Calu3 (cell line): ENCODE data around the gene VARS1. TPM values are rescaled to one million over a fixed set of nuclear protein-coding genes. Genes with fewer than 3 reads are reported as not detected.
A peak's percentile ranks its signal among the peaks of the same experiment; 100 is the strongest.

ENCODE experiments used
- BruUV-seq: library from RNA; stranded (reverse); fragments of 400-500 nt; replicated peaks from 2 replicates; lab custom pipeline; 2021; lab: Mats Ljungman, UMichigan
- CTCF ChIA-PET: fragments of 300-600 bp; sonication (Branson Sonifier 250); formaldehyde crosslinking; loops from one replicate; lab custom pipeline; 2022; ENCODE audit warnings: antibody characterized with exemption; lab: Charles Lee
- DNase-seq: peaks from one replicate; pipeline ENCODE4 v3.0.0; 2022
- H3K27ac Mint-ChIP-seq: one replicate; pipeline ENCODE4 v1.8.0; 2022; ENCODE audit warnings: mixed read lengths; ENCODE audit not compliant: unreplicated experiment
- H3K27me3 Mint-ChIP-seq: one replicate; pipeline ENCODE4 v1.8.0; 2022; ENCODE audit warnings: mixed read lengths; ENCODE audit not compliant: unreplicated experiment
- H3K36me3 Mint-ChIP-seq: one replicate; pipeline ENCODE4 v1.8.0; 2022; ENCODE audit warnings: mild to moderate bottlenecking, moderate library complexity, mixed read lengths; ENCODE audit not compliant: insufficient read depth, unreplicated experiment
- H3K4me1 Mint-ChIP-seq: one replicate; pipeline ENCODE4 v1.8.0; 2022; ENCODE audit warnings: mild to moderate bottlenecking, low read depth, mixed read lengths; ENCODE audit not compliant: unreplicated experiment
- H3K4me3 Mint-ChIP-seq: one replicate; pipeline ENCODE4 v1.8.0; 2022; ENCODE audit warnings: mild to moderate bottlenecking, low read depth, moderate library complexity, mixed read lengths; ENCODE audit not compliant: unreplicated experiment
- H3K9me3 Mint-ChIP-seq: one replicate; pipeline ENCODE4 v1.8.0; 2022; ENCODE audit warnings: low read depth, mixed read lengths; ENCODE audit not compliant: unreplicated experiment
- CTCF ChIP-seq: fragments of 200-600 bp; IDR thresholded peaks from one replicate; pipeline ENCODE4 v1.8.0; 2022; ENCODE audit warnings: antibody characterized with exemption; ENCODE audit not compliant: unreplicated experiment
- intact Hi-C: fragments of 100-400 bp; cut with micrococcal nuclease; formaldehyde crosslinking; loops from one replicate; pipeline ENCODE4 v1.10.0; 2022; ENCODE audit not compliant: unreplicated experiment
- total RNA-seq: library from RNA; stranded (reverse); gene quantifications from 2 replicates; pipeline ENCODE4 v1.2.3, GENCODE V29; 2022

Gene VARS1
- total RNA-seq, 1 experiment from 2014 or later: 316 TPM

DNA sequence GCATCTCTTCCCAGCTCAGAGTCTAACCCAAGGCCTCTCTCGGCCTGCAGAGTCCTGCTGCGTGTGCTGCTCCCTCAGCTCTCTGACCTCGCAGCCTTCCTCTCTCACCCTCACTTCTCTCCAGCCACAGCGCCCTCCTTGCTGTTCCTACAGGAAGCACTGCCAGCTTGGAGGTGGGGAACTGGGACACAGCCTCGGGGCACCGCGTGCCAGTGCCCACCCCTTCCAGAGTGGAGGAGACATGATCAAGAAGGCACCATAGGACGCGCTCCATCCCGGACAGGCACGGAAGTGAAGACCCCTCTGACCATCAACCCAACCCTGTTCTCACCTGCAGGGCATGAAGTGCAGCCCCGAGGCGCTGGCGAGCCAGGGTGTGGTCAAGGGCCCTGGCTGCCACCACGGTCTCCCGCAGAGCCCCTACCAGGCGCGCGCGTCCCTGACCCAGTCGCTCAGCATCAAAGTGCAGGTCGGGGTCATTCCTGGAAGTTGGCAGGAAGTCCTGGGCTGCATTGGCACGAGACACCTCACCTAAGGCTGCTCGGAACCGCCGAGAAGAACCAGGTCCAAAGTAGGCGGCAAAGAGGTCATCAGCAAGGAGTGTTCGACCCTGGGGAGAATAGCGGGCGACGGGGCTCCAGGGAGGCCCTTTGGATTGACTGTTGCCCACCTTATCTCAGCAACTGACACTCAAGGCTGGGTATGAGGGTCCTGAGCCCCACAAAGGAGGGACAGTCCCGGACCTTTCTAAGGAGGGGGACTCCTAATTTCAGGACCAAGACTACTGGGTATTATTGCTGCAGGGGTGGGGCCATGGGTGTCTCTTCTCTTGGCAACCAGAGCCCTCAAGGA lies 19.7 kb downstream of the VARS1 start:
- H3K9me3 Mint-ChIP-seq: no peaks in the 10 kb centered on the region
- intact Hi-C loops: loop anchor here (2.0 to 10.0 kb wide), 4 partner anchors 46 to 169 kb away; partner anchors contain the start of genes CFB and NEU1
- peaks cover 70% of the 10 kb centered on the region for H3K36me3 Mint-ChIP-seq
- no peak for TF ChIP-seq CTCF
- H3K4me1 Mint-ChIP-seq: peaks cover 43% of the 10 kb centered on the region
- TSS peak; percentile 55 for BruUV-seq
- H3K27me3 Mint-ChIP-seq: no peaks in the 10 kb centered on the region
- DNase-seq: peak; percentile 63
- CTCF ChIA-PET: interaction anchor here (0.6 to 4.0 kb wide), 24 partner anchors 12 to 455 kb away, joined by 3 to 51 read pairs (median 7); partner anchors contain the start of genes CFB, HSPA1B, LSM2 and LY6G5C
- peak overlapping the region; percentile 94 for H3K27ac Mint-ChIP-seq
- H3K4me3 Mint-ChIP-seq: peak overlapping the region; percentile 65

GRCh38 chr6:31775184-31775583 lies 20.4 kb downstream of the VARS1 start:
- peak; percentile 85 for DNase-seq
- intact Hi-C loops: loop anchor here (2.0 to 10.0 kb wide), 4 partner anchors 47 to 170 kb away; partner anchors contain the start of genes CFB and NEU1
- H3K4me3 Mint-ChIP-seq: peak overlapping the region; percentile 65
- TF ChIP-seq CTCF: peak; percentile 13
- H3K9me3 Mint-ChIP-seq: no peaks in the 10 kb centered on the region
- no TSS peak for BruUV-seq
- H3K27me3 Mint-ChIP-seq: no peaks in the 10 kb centered on the region
- H3K36me3 Mint-ChIP-seq: peaks cover 63% of the 10 kb centered on the region
- peaks cover 43% of the 10 kb centered on the region for H3K4me1 Mint-ChIP-seq
- CTCF ChIA-PET: interaction anchor here (0.6 to 4.0 kb wide), 23 partner anchors 9 to 454 kb away, joined by 3 to 51 read pairs (median 5); partner anchors contain the start of genes HSPA1B, LSM2, LY6G5C and LY6G6F
- H3K27ac Mint-ChIP-seq: peak overlapping the region; percentile 94

GRCh38 chr6:31771992-31772358 lies 23.6 kb downstream of the VARS1 start:
- CTCF ChIA-PET: interaction anchor here (0.9 to 4.0 kb wide), 8 partner anchors 19 to 225 kb away, joined by 3 to 51 read pairs (median 8); partner anchors contain the start of genes DDAH2, HSPA1A, HSPA1B and HSPA1L
- intact Hi-C loops: loop anchor here (10.0 kb wide), 1 partner anchor 173 kb away; the partner anchor contains the start of gene CFB
- Mint-ChIP-seq H3K4me3 (no peak overlapping the region), H3K9me3 (no peaks in the 10 kb centered on the region), H3K36me3 (peaks cover 32% of the 10 kb centered on the region), H3K27me3 (no peaks in the 10 kb centered on the region), H3K27ac (no peak overlapping the region), H3K4me1 (peaks cover 42% of the 10 kb centered on the region)
- TF ChIP-seq CTCF: no peak
- BruUV-seq: no TSS peak
- no peak for DNase-seq

DNA sequence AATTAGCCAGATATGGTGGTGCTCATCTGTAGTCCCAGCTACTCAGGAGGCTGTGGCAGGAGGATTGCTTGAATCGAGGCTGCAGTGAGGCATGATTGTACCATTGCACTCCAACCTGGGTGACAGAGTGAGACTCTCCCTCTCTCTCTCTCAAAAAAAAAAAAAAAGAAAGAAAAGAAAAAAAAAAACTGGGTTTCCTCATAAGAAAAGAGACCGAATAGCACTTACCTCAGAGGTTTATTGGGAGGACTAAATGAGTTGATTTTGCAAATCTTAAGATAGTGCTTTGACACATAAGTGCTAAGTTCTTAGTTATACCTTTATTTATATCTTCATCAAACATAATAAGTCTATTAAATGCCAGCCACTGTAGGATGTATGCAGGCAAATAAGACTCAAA lies 24.7 kb downstream of the VARS1 start:
- TF ChIP-seq CTCF: no peak
- no peak overlapping the region for H3K4me3 Mint-ChIP-seq
- H3K9me3 Mint-ChIP-seq: no peaks in the 10 kb centered on the region
- H3K27ac Mint-ChIP-seq: no peak overlapping the region
- CTCF ChIA-PET: interaction anchor here (0.6 to 2.8 kb wide), 13 partner anchors 31 to 118 kb away, joined by 3 to 51 read pairs (median 7); partner anchors contain the start of genes ABHD16A, CLIC1, DDAH2 and HSPA1A
- intact Hi-C loops: loop anchor here (10.0 kb wide), 1 partner anchor 174 kb away; the partner anchor contains the start of gene CFB
- peaks cover 31% of the 10 kb centered on the region for H3K4me1 Mint-ChIP-seq
- H3K36me3 Mint-ChIP-seq: peaks cover 24% of the 10 kb centered on the region
- DNase-seq: no peak
- no peaks in the 10 kb centered on the region for H3K27me3 Mint-ChIP-seq
- BruUV-seq: no TSS peak
